Muscle layer of colon (tissue), 2 donors: ENCODE measurements around the gene MRPL16.

Source experiments
- H3K27ac ChIP-seq: one replicate; pipeline ENCODE4 v1.7.0; 2013; ENCODE audit warnings: low read depth, mild to moderate bottlenecking, low read length, moderate library complexity
- H3K27me3 ChIP-seq, 2 donors: one replicate each; pipeline ENCODE4 v1.7.0; 2013; ENCODE audit warnings: low read length in 2 of 2, mild to moderate bottlenecking in 2 of 2; ENCODE audit not compliant: insufficient read depth in 2 of 2, control insufficient read depth in 1 of 2
- H3K36me3 ChIP-seq: one replicate; pipeline ENCODE4 v1.7.0; 2013; ENCODE audit warnings: mild to moderate bottlenecking, low read length; ENCODE audit not compliant: insufficient read depth
- H3K4me1 ChIP-seq: one replicate; pipeline ENCODE4 v1.7.0; 2013; ENCODE audit warnings: mild to moderate bottlenecking, low read length; ENCODE audit not compliant: insufficient read depth
- H3K4me3 ChIP-seq, 2 donors: one replicate each; pipeline ENCODE4 v1.7.0; 2013; ENCODE audit warnings: low read length in 2 of 2, low read depth in 1 of 2, mild to moderate bottlenecking in 1 of 2, moderate library complexity in 1 of 2
- H3K9ac ChIP-seq: one replicate; pipeline ENCODE4 v1.7.0; 2013; ENCODE audit warnings: low read length
- H3K9me3 ChIP-seq: one replicate; pipeline ENCODE4 v1.7.0; 2013; ENCODE audit warnings: mild to moderate bottlenecking, low read length
- donor health status: abdominal sarcoma.
- donor health status: Adenocarcinoma of cecum.

Gene MRPL16

DNA sequence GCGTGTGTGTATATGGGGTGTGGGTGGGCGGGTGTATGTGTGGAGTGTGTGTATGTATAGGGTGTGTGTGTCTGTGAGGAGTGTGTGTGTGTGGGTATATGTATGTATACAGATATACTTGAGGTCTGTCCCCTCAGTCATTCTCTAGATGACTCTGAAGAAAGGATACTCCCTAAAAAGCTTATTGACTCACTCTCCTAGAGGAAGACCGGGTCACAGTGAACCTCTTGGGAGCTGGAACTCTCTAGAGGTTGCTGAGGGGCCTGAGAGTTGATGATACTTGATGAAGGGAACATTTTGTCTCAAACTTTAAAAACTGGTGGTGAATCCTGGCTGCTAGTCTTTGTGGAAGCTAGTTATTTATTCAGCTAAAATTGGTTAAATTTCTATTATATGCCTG, 40.3 kb downstream of the MRPL16 start:
- Histone ChIP-seq H3K4me3 (no peak overlapping the region), H3K4me1 (no peaks in the 10 kb centered on the region), H3K27ac (no peak overlapping the region), H3K36me3 (peaks cover 7% of the 10 kb centered on the region), H3K9me3 (no peaks in the 10 kb centered on the region), H3K27me3 (no peaks in the 10 kb centered on the region), H3K9ac (no peak overlapping the region)

GRCh38 chr11:59769828-59770227, 40.8 kb downstream of the MRPL16 start:
- H3K36me3 ChIP-seq: peaks cover 5% of the 10 kb centered on the region
- no peak overlapping the region for H3K4me3 ChIP-seq
- no peak overlapping the region for H3K27ac ChIP-seq
- no peaks in the 10 kb centered on the region for H3K4me1 ChIP-seq
- H3K27me3 ChIP-seq: no peaks in the 10 kb centered on the region
- H3K9ac ChIP-seq: no peak overlapping the region
- H3K9me3 ChIP-seq: no peaks in the 10 kb centered on the region

DNA sequence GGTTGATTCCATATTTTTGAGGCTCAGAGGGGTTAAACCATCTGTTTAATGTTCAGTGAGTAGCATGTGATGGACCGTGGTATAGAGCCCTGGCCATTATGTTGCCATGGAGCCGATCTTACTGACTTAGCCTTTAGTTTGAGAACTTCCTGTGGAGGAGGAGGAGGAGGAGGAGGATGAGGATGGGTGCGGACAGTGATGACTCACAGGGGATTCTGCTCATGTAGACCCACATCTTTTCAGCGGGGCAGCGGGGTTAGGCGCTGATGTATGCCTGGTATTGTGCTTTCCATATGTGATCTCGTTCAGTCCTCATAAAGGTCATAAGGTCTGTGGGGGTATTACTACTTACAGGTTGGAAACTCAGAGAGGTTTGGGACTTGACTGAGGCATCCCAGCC, 41.5 kb downstream of the MRPL16 start:
- no peaks in the 10 kb centered on the region for H3K9me3 ChIP-seq
- H3K4me1 ChIP-seq: no peaks in the 10 kb centered on the region
- no peak overlapping the region for H3K9ac ChIP-seq
- no peak overlapping the region for H3K27ac ChIP-seq
- no peaks in the 10 kb centered on the region for H3K36me3 ChIP-seq
- H3K4me3 ChIP-seq: no peak overlapping the region
- H3K27me3 ChIP-seq: no peaks in the 10 kb centered on the region

- H3K9me3 ChIP-seq: no peaks in the 10 kb centered on the region
- H3K9ac ChIP-seq: no peak overlapping the region
- no peaks in the 10 kb centered on the region for H3K27me3 ChIP-seq
- no peaks in the 10 kb centered on the region for H3K4me1 ChIP-seq
- H3K36me3 ChIP-seq: no peaks in the 10 kb centered on the region
- H3K4me3 ChIP-seq: no peak overlapping the region
- no peak overlapping the region for H3K27ac ChIP-seq
Measured at GRCh38 chr11:59767225-59767611, 43.4 kb downstream of the MRPL16 start.

- Histone ChIP-seq H3K27me3 (no peaks in the 10 kb centered on the region), H3K9me3 (no peaks in the 10 kb centered on the region), H3K36me3 (no peaks in the 10 kb centered on the region), H3K4me1 (no peaks in the 10 kb centered on the region), H3K4me3 (no peak overlapping the region), H3K9ac (no peak overlapping the region), H3K27ac (no peak overlapping the region)
Measured at GRCh38 chr11:59766542-59767224, 43.9 kb downstream of the MRPL16 start.

GRCh38 chr11:59765068-59765735, 45.4 kb downstream of the MRPL16 start:
- H3K27me3 ChIP-seq: no peaks in the 10 kb centered on the region
- no peak overlapping the region for H3K4me3 ChIP-seq
- no peak overlapping the region for H3K9ac ChIP-seq
- H3K9me3 ChIP-seq: no peaks in the 10 kb centered on the region
- H3K36me3 ChIP-seq: no peaks in the 10 kb centered on the region
- H3K27ac ChIP-seq: no peak overlapping the region
- H3K4me1 ChIP-seq: no peaks in the 10 kb centered on the region

GRCh38 chr11:59761993-59762392, 48.6 kb downstream of the MRPL16 start:
- H3K4me1 ChIP-seq: peaks cover under 1% of the 10 kb centered on the region
- H3K36me3 ChIP-seq: no peaks in the 10 kb centered on the region
- H3K9ac ChIP-seq: no peak overlapping the region
- no peaks in the 10 kb centered on the region for H3K27me3 ChIP-seq
- H3K27ac ChIP-seq: no peak overlapping the region
- no peaks in the 10 kb centered on the region for H3K9me3 ChIP-seq
- no peak overlapping the region for H3K4me3 ChIP-seq

DNA sequence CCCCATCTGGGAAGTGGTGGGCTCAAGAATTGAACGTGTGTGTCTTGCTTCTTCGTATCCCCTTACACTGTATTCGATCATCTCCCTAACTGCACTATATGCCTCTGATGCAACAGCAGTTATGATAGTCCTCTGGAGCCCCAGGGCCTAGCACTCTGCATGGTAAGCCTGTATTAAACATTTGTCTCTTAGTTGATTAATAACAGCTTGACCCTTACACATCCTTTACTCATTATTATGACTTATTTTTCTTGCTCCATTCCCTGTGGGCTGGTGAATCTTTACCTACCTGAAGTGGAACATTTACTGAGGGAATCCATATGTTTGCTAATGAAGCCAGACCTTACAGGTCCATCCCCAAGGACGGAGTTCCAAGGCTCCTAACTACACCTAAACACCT, 49.8 kb downstream of the MRPL16 start:
- Histone ChIP-seq H3K27ac (no peak overlapping the region), H3K4me1 (peaks cover 12% of the 10 kb centered on the region), H3K4me3 (no peak overlapping the region), H3K9ac (no peak overlapping the region), H3K9me3 (no peaks in the 10 kb centered on the region), H3K36me3 (no peaks in the 10 kb centered on the region), H3K27me3 (no peaks in the 10 kb centered on the region)

GRCh38 chr11:59759900-59760299, 50.7 kb downstream of the MRPL16 start:
- Histone ChIP-seq H3K36me3 (no peaks in the 10 kb centered on the region), H3K9ac (no peak overlapping the region), H3K27ac (no peak overlapping the region), H3K9me3 (no peaks in the 10 kb centered on the region), H3K4me3 (no peak overlapping the region), H3K27me3 (no peaks in the 10 kb centered on the region), H3K4me1 (peaks cover 12% of the 10 kb centered on the region)

DNA sequence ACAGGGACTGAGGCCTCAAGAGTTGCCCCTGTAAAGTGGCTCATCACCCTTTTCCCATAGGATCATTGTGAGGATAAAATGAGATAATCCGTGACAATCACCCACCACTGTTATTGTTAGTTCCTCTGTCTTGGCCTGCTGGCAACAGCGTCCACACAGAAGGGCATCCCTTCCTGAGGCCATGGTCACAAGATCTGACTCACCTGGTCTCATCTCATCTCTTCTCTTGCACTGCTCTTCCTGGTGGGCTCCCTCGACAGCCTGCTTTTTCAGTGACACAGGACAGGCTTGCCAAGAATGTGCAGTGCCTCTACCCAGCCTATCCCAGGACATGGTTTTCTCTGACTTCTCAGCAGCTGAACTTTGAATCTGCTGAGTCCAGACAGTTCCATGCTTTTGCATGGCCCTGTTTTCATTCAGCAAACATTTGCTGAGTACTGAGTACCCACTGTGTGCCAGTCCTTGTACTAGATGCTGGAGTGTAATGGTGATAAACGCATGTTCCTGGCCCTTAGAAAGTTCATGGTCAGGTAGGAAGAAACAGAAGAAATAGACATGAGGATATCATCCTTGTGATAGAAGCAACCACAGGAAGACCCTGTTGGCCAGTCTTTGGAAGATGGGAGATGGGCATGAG, 52.1 kb downstream of the MRPL16 start:
- Histone ChIP-seq H3K9ac (no peak overlapping the region), H3K27ac (no peak overlapping the region), H3K4me3 (no peak overlapping the region), H3K36me3 (no peaks in the 10 kb centered on the region), H3K9me3 (no peaks in the 10 kb centered on the region), H3K4me1 (peaks cover 12% of the 10 kb centered on the region), H3K27me3 (no peaks in the 10 kb centered on the region)

GRCh38 chr11:59756845-59757244, 53.7 kb downstream of the MRPL16 start:
- no peaks in the 10 kb centered on the region for H3K9me3 ChIP-seq
- H3K36me3 ChIP-seq: no peaks in the 10 kb centered on the region
- H3K4me1 ChIP-seq: peaks cover 12% of the 10 kb centered on the region
- H3K27ac ChIP-seq: no peak overlapping the region
- H3K27me3 ChIP-seq: no peaks in the 10 kb centered on the region
- H3K9ac ChIP-seq: no peak overlapping the region
- no peak overlapping the region for H3K4me3 ChIP-seq

DNA sequence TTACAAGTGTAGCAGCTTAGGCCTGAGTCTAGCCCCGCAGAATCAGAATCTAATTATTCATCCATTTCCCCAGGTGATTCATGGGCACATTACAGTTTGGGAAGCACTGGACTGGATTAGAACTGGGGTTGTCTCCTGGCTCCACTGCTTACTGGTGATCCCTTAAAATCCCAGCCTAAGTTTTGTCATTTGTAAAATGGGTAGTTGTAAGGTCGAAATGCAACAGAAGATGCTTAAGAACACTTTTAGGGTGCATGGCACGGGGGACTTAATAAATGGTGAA, 54.1 kb downstream of the MRPL16 start:
- H3K36me3 ChIP-seq: no peaks in the 10 kb centered on the region
- H3K4me3 ChIP-seq: no peak overlapping the region
- no peaks in the 10 kb centered on the region for H3K27me3 ChIP-seq
- H3K9me3 ChIP-seq: no peaks in the 10 kb centered on the region
- no peak overlapping the region for H3K27ac ChIP-seq
- H3K9ac ChIP-seq: no peak overlapping the region
- peaks cover 12% of the 10 kb centered on the region for H3K4me1 ChIP-seq
